ENCODE measurements around the gene CHKB.

GRCh38 chr22:50569896-50570535, 12.6 kb downstream of the CHKB start:
- TF ChIP-seq EZH2 (IDR thresholded peaks at IDR 0.05; ENCODE audit: borderline replicate concordance, low read length) (no peak), CTCF (IDR thresholded peaks at IDR 0.05; ENCODE audit: low read length) (no peak)
